ENCODE measurements around the gene C16orf89.
"Not testable (repeated sequence)": the region's sequence is repeated elsewhere in the genome, so short reads cannot be mapped to it uniquely, and the experiment has no call there.

C16orf89 gene

DNA sequence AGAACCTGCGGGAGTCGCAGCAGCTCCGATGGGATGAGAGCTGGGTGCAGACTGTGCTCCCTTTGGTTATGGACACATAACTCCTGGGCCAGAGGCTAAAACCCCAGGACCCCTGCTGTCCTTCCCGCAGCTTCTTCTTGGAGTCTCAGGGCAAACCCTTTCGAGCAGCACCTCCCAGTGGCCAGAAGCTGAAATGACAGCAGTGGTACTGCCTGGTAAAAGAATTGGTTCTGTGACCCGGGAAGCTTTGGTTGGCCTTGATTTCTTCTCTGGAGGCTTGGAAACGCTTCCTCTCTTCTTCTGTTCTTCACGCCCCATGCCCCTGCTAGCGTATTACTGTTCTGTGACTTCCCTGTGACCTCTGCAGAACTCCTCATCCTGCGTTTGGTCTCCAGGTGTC is 19.0 kb upstream of the C16orf89 start:
- in situ Hi-C loops (cut with MboI; ENCODE audit: low sequenced_read_pairs): not testable (repeated sequence)

DNA sequence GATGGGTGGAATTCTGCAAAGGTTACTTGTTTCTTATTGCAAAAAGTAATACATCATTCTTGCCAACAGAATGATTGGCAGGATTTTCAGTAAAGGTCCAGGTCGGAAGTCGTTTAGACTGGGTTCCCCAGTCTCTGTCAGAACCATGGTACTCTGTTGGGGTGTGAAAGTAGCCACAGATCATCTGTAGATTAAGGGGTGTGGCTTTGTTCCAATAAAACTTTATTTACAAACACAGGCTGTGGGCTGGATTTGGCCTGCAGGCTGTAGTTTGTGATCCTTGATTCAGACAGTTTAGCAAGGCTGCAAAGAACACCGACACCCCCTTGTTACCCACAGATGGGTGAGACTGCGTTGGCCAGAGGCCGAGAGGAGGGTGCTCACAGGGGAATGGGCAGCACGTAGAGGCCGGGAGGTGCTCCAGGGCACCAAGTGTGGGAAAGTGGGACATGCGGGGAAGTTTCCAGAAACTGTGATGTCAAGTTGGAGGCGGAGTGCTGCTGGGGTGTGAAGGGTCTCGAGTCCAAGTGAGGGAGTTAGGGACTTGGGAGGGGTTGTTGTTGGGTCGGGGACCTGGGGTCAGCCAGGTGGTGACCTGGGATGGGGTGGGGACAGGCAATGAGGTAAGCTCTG is 18.5 kb upstream of the C16orf89 start:
- in situ Hi-C loops (cut with MboI; ENCODE audit: low sequenced_read_pairs): not testable (repeated sequence)

DNA sequence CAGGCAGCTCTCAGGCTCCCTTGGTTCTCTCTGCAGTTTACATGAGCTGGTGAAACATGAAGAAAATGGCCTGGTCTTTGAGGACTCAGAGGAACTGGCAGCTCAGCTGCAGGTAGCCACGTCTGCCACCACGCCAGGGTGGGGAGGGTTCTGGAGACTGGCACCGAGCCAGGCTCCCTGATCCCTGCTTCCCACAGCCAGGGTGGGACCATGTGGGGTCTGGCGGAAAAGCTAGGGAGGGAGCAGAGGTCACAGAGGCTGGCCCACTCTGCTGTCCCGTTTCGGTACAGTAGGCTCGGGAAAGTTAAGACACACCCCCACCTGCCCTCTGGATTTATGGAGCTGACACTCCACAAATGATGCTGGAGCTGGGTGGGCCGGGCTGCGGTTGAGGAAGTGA is 17.9 kb upstream of the C16orf89 start:
- in situ Hi-C loops (cut with MboI; ENCODE audit: low sequenced_read_pairs): not testable (repeated sequence)

DNA sequence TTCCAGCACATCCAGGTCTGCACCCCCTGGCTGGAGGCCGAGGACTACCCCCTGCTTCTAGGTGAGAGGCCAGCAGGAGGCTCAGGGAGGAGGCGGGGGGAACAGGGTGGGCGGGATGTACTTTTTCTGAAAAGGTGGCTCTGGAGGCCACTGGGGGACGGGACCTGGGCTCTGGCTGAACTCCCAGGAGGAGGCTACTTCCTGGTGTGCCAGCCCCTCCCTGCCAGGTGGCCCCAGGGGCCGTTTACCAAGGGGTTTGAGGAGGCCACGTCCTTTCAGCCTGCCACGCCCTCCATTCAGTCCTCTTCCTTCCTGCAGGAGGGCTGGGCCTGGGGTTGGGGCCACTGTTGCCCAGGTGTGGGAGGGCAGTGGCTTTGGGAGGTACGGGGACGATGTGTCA is 15.2 kb upstream of the C16orf89 start:
- in situ Hi-C loops (cut with MboI; ENCODE audit: low sequenced_read_pairs): not testable (repeated sequence)

DNA sequence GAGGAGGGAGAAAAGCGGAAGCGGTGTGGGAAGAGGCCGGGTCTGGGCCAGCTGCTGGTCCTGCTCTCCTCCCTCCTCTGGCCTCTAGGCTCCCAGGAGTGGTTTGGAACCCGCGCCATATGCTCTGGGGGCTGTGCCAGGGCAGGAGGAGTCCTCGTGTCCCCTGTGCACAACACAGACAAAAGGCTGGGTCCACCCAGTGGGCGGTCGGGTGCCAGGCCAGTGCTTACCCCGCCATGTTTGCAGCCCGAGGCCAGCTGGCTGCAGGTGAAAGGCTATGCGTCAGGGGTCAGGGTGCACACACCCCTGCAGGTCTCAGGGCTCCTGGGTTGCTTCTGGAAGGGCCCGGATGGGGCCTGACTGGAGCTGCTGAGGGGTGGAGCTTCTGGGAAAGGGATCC is 14.7 kb upstream of the C16orf89 start:
- in situ Hi-C loops (cut with MboI; ENCODE audit: low sequenced_read_pairs): not testable (repeated sequence)

DNA sequence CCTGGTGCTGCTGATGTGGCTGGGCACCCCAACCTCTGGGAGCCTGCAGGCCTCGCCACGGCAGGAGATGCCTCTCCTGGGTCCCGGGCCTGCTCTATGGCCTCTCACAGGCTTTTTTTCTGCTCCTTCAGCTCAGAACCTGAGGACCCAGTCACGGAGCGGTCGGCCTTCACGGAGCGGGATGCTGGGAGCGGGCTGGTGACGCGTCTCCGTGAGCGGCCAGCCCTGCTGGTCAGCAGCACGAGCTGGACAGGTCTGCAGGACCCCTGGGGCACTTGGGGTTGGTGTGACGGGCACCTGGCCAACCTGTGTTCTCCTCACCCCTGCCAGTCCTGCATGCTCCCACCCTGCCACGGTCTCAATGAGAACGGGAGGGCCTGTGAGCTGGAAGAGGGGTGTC is 12.9 kb upstream of the C16orf89 start:
- in situ Hi-C loops (cut with MboI; ENCODE audit: low sequenced_read_pairs): no loop called here

DNA sequence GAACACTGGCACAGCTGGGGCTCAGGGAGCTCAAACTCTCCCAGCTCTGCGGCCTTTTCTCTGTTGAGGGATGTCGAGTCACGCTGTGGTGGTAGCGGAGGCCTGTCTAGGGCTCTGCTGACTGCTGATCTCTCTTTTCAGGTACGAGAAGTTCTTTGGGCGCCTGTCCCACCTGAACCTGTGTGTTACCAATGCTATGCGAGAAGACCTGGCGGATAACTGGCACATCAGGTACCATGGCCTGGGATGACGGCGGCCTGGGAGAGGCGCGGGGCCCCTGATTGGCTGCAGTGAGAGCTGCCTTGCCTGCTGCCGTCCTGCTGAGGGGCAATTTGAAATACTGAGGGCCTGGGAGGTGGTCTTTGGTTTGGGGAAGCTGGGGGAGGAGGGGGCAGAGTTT is 11.5 kb upstream of the C16orf89 start:
- in situ Hi-C loops (cut with MboI; ENCODE audit: low sequenced_read_pairs): no loop called here

DNA sequence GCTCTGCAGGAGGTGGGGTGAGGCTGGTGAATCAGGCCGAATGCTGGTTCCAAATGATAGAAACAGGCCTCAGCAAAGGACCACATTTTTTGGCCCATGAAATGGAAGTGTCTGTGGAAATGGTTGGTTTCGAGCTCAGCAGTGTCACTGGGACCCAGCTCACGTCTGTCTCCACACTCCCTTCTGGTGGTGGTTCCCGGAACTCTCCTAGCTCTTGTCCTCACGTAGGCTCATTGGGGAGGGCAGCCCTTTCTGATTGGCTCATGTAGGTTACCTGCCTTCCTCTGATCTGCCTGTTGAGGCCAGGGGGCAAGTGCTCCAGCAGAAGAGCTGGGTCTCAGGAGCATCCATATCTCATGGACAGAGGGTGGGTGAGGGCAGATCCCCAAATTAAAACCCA is 9.9 kb upstream of the C16orf89 start:
- in situ Hi-C loops (cut with MboI; ENCODE audit: low sequenced_read_pairs): no loop called here

DNA sequence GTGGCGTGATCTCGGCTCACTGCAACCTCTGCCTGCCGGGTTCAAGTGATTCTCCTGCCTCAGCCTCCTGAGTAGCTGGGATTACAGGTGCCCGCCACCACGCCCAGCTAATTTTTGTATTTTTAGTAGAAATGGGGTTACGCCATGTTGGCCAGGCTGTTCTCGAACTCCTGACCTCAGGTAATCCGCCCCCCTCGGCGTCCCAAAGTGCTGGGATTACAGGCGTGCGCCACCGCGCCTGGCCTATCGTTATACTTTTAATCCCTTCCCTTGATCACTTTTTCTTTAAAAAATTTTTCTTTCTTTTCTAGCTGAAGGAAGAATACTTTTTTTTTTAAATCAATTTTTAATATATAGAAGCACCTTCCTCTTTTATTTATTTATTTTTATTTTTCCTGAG is 8.0 kb upstream of the C16orf89 start:
- in situ Hi-C loops (cut with MboI; ENCODE audit: low sequenced_read_pairs): not testable (repeated sequence)

DNA sequence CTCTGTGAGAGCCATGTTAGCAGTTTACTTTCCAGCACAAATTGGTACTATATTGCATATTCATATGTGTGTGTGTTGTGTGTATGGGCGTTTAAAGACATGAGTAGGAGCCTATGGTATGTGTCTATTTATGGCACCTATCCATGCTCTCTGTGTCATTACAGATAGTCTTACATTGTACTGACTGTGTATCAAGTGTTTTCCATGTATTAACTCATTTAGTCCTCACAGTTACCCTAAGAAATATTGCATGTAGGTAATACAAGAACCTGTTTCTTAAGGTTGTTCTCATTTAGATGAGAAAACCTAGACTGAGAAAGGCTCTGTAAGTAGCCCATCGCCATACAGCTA is 7.5 kb upstream of the C16orf89 start:
- in situ Hi-C loops (cut with MboI; ENCODE audit: low sequenced_read_pairs): no loop called here

DNA sequence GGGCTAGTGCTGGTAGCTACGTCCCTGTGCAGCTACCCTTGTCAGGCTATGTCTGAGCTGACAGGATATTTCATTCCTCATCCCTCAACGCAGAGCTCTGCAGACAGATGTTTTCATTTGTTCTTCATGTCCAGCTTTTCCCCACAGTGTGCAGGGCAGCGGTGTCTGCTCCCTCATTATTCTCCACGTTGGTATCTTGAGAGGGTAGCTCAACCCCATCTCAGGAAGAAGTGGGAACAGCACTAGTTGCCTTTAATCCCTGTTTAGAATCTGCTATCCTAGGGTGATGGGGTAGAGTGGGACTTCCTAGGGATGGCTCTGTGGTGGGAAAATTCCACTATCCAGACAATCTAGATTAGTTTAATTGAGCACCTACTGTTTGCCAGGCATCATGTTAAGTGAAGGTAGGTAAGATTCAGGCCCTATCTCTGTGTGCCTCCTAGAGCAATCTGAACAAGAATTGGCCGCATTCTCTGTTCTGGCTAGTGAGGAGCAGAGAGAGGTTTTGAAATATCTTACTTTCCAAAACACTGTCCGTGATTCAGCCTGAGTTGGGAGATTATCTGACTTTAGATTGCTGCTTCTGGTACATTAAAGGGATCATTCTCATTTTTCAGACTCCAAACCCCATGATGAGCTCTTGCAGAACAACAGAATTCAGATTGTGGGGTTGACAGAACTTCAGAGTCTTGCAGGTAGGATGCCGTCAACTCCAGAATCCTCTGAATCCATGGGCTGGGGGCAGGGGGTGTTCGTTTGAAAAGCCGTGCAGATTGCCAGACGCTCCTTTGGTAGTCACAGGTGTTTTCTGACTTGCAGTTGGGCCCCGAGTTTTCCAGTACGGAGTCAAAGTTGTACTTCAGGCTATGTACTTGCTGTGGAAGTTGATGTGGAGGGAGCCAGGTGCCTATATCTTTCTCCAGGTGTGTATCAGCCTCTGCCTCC is 6.8 kb upstream of the C16orf89 start:
- in situ Hi-C loops (cut with MboI; ENCODE audit: low sequenced_read_pairs): no loop called here

DNA sequence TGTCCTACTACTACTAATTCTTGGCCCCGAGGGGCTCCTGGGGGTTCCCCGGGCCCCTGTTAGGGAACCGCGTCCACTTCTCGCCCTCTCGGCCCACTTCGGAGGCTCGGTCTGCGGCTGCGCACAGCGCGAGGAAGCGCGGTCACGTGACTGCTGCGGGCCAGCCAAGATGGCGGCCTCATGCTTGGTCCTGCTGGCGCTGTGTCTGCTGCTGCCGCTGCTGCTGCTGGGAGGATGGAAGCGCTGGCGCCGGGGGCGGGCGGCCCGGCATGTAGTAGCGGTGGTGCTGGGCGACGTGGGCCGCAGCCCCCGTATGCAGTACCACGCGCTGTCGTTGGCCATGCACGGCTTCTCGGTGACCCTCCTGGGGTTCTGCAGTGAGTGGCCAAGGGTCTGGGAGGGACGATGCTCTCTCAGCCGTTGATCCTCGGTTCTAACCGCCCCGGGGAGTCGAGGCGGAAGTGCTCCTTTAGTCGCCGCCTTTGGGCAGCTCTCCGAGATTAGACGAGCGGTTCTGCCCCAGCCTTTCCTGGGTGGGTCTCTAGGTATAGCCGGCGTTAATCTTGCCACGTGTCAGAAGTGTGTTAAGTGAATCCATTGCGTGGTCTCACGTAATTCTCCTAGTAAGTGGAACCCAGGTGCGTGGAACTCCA is 6.1 kb upstream of the C16orf89 start, which contains the start of gene ALG1:
ALG1 (plus strand) TSS at position 163 of the 653 bp plus-strand sequence; CDS start at position 170, 7 bp downstream.
- in situ Hi-C loops (cut with MboI; ENCODE audit: low sequenced_read_pairs): no loop called here

DNA sequence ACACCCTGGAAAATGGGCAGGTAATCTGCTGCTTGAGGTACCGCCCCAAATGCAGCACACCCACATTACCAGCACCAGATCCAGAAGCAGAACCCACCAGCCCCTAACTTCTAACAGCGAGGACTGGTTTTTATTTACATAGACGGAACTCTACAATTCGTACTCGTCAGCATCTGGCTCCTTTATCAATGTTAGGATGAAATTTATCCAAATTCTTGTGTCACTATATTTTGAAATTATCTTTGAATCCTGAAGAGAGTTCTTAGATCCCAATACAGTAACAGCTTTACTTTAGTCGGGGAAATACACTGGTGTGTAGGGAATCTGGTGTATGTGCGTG is 5.6 kb upstream of the C16orf89 start:
- in situ Hi-C loops (cut with MboI; ENCODE audit: low sequenced_read_pairs): no loop called here

DNA sequence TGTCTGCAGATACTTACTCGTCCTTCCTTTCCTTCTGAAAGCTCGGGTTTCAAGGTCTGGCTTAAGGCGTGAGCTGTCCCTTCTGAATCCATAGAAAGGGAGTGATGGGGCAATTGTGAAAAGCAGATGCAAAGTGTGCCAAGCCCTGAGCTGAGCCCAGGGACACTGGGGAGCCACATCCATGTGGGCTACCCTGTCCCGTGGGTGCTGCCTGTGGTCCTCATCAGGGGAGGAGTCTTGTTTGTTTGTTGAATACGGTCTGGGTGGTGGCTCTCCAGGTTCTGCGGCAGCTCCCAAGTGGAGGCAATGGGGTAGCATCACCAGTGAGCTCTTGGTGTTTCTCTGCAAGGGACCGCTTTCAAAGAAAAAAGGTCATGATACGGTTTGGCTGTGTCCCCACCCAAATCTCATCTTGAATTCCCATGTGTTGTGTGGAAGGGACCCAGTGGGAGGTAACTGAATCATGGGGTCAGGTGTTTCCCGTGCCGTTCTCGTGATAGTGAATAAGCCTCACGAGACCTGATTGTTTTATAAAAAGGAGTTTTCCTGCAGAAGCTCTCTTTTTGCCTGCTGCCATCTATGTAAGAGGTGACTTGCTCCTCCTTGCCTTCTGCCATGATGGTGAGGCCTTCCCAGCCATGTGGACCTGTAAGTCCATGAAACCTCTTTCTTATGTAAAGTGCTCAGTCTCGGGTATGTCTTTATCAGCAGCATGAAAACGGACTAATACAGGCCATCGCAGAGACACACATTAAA is 4.9 kb upstream of the C16orf89 start:
- in situ Hi-C loops (cut with MboI; ENCODE audit: low sequenced_read_pairs): no loop called here

DNA sequence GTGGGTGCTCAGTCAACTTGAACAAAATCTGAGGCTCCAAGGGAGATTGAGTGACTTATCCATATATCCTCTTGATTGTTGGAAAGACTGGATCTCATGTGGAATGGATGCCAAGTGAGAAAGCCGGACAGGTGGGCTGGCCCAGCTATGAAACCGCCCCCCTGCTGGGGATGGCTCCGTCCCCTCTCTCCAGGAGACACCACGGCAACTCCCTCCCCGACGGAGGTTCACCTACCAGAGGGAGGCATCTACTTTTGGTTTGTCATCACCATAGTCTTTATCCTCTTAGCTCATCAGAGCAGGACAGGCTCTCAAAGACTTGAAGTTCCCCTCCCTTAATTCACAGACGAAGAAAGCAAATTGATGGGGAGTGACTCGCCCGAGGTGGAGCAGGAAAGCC is 4.1 kb upstream of the C16orf89 start:
- in situ Hi-C loops (cut with MboI; ENCODE audit: low sequenced_read_pairs): no loop called here

DNA sequence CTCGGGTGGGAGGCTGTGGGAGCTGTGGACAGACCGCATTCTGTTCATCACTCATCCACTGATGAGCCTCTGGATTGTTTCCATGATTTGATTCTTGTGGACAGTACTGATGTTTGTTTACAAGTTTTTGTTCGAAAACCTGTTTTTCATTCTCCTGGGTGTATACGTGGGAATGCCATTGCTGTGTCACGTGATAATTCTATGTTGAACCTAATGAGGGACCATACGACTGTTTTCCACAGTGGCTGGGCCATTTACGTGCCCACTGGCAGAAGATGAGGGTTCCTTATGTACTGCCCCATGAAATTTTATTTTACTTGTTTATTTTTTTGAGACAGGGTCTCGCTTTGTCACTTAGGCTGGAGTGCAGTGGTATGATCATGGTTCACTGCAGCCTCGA is 3.3 kb upstream of the C16orf89 start:
- in situ Hi-C loops (cut with MboI; ENCODE audit: low sequenced_read_pairs): no loop called here

DNA sequence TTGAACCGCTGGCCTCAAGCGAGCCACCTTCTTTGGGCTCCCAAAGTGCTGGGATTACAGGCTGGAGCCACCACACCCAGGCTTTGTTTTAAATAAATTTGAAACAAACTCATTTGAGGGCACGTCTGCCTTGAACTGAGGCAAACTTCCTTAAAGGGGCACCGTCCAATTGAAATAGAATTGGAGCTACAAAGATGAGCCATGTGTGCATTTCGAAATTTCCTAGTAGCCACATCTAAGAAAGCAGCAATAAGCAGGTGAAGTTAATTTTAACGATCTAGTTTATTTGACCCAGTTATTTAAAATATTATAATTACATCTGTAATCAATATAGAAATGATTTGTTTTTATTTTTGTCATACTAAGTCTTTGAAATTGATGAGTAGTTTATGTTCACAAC is 755 bp upstream of the C16orf89 start:
- in situ Hi-C loops (cut with MboI; ENCODE audit: low sequenced_read_pairs): no loop called here

DNA sequence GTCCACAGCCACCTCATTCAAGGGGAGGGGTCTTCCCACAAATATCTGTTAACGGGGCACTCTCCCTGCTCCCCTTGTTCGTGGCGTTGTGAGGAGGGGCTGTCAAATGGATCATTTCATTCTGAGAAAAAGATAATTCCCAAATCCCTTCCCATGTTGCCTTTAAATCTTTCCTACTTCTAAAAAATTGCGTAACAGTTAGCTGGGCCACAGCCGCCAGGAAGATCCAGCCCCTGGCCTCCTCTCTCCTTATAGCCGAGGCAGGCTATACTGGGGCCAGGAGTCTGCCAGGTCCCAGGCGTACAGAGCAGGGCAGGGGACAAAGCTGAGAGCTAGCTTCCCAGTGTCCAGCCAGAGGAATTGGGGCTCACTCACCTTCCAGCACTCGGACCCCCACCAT is 430 bp downstream of the C16orf89 start:
- in situ Hi-C loops (cut with MboI; ENCODE audit: low sequenced_read_pairs): no loop called here

DNA sequence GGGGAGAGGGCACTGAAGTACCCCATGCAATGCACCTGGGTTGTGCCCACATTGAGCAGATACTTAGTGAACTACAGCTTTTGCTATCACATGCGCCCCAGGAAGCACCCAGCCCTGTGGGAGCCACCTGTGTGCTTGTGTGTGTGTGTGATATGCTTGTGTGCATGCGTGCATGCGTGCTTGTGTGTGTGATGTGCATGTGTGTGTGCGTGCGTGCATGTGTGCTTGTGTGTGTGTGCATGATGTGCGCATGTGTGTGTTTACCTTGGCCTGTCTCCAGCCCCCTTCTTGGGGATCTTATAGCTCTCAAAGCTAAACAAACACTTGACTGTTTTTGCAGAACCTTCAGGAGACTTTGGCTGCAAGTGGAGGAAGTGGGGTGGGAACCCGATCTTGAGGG is 841 bp downstream of the C16orf89 start:
- in situ Hi-C loops (cut with MboI; ENCODE audit: low sequenced_read_pairs): no loop called here

DNA sequence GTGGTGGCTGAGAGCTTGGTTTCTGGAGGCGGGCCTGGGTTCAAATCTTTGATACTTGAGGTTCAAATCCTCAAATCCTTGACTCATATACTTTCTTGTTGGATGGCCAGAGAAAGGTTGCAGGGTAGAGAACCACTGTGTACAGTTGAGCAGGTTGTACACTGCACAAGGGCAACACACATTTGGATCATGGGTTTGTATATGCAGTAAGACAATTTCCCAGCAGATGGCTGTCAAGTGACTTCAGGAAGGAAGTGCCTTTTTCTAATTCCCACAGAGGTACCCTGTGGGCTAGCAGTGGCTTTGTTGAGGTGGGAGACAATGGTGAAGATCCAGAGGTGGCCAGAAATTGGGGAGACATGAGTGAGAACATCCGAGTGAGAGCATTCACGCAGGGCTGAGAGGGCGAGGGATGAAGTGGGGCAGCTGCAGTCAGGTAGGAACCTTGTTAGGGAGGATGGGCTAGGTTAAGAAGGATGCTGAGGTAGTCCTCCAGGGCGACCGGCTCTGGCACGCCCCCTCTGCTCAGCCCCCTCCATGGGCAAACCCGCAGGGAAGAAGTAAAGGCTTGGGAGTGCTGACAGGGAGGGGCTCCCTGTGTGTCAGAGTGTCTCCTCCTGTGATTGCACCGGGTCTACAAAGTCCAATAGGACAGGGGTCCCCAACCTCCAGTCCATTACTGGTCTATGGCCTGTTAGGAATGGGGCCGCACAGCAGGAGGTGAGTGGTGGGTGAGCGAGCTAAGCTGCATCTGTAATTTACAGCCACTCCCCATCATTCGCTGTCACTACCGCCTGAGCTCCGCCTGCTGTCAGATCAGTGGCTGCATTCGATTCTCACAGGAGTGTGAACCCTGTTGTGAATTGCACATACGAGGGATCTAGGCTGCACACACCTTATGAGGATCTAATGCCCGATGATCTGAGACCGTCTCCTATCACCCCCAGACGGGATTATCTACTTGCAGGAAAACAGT is 2.7 kb downstream of the C16orf89 start:
- in situ Hi-C loops (cut with MboI; ENCODE audit: low sequenced_read_pairs): no loop called here

Measured in hTERT RPE-1 (cell line).